GM23248 (cell line): ENCODE data around the gene DNAJB12. TPM values are rescaled to one million over a fixed set of nuclear protein-coding genes. Genes with fewer than 3 reads are reported as not detected.
"Not testable (repeated sequence)": the region's sequence is repeated elsewhere in the genome, so short reads cannot be mapped to it uniquely, and the experiment has no call there.

Experiments
- DNase-seq: peaks from one replicate; pipeline ENCODE4 v3.0.0-alpha.2; 2015
- H2AFZ ChIP-seq: fragments of 200-600 bp; sonication (generic); 2 replicates; pipeline ENCODE4 v1.6.1; 2016; ENCODE audit warnings: antibody characterized with exemption
- H3F3A ChIP-seq: fragments of 200-600 bp; sonication (generic); 2 replicates; pipeline ENCODE4 v1.6.1; 2016; ENCODE audit warnings: mild to moderate bottlenecking, antibody characterized with exemption, mixed run types; ENCODE audit not compliant: insufficient read depth
- H3K27ac ChIP-seq: fragments of 200-600 bp; sonication (generic); 2 replicates; pipeline ENCODE4 v1.5.1; 2016; ENCODE audit warnings: mild to moderate bottlenecking
- H3K27me3 ChIP-seq: fragments of 200-600 bp; sonication (generic); replicated peaks from 2 replicates; pipeline ENCODE4 v1.6.1; 2016; ENCODE audit warnings: mild to moderate bottlenecking; ENCODE audit not compliant: insufficient read depth
- H3K36me3 ChIP-seq: fragments of 200-600 bp; sonication (generic); 2 replicates; pipeline ENCODE4 v1.6.1; 2016; ENCODE audit warnings: low read depth, mild to moderate bottlenecking
- H3K4me1 ChIP-seq: fragments of 200-600 bp; sonication (generic); 2 replicates; pipeline ENCODE4 v1.6.1; 2016; ENCODE audit warnings: mild to moderate bottlenecking; ENCODE audit not compliant: insufficient read depth
- H3K4me2 ChIP-seq: fragments of 200-600 bp; sonication (generic); one replicate; pipeline ENCODE4 v1.6.1; 2016; ENCODE audit warnings: mild to moderate bottlenecking; ENCODE audit not compliant: unreplicated experiment
- H3K4me3 ChIP-seq: fragments of 200-600 bp; sonication (generic); 2 replicates; pipeline ENCODE4 v1.5.1; 2016; ENCODE audit warnings: mild to moderate bottlenecking
- H3K79me2 ChIP-seq: fragments of 200-600 bp; sonication (generic); 2 replicates; pipeline ENCODE4 v1.6.1; 2016; ENCODE audit warnings: mild to moderate bottlenecking; ENCODE audit not compliant: insufficient read depth
- H3K9ac ChIP-seq: fragments of 200-600 bp; sonication (generic); 2 replicates; pipeline ENCODE4 v1.6.1; 2016; ENCODE audit warnings: mild to moderate bottlenecking
- H3K9me2 ChIP-seq: fragments of 200-600 bp; sonication (generic); 2 replicates; pipeline ENCODE4 v1.6.1; 2016; ENCODE audit warnings: mixed run types, mild to moderate bottlenecking, moderate library complexity; ENCODE audit not compliant: insufficient read depth
- H3K9me3 ChIP-seq: fragments of 200-600 bp; sonication (generic); one replicate; pipeline ENCODE4 v1.6.1; 2017; ENCODE audit warnings: low read depth
- H4K20me1 ChIP-seq: fragments of 200-600 bp; sonication (generic); 2 replicates; pipeline ENCODE4 v1.6.0; 2016; ENCODE audit not compliant: insufficient read depth
- EZH2 ChIP-seq: fragments of 200-600 bp; sonication (generic); IDR thresholded peaks from 2 replicates; pipeline ENCODE4 v1.6.1; 2018; ENCODE audit warnings: antibody characterized with exemption, mild to moderate bottlenecking; ENCODE audit not compliant: insufficient read depth, poor library complexity, severe bottlenecking
- EZH2phosphoT487 ChIP-seq: fragments of 200-600 bp; sonication (generic); IDR thresholded peaks from 2 replicates; pipeline ENCODE4 v1.6.1; 2018; ENCODE audit warnings: antibody characterized with exemption, moderate library complexity, mild to moderate bottlenecking, low read depth; ENCODE audit not compliant: insufficient read depth
- WGBS, 2 experiments: methylation state at CpG; one replicate each; pipeline ENCODE4 v1.1.6; 2015 to 2017; ENCODE audit warnings: low lambda C conversion rate in 2 of 2, low coverage in 1 of 2; ENCODE audit errors: missing lambda C conversion rate in 2 of 2; 5-methylcytosine and 5-hydroxymethylcytosine counted together
- in situ Hi-C: fragments of 300-500 bp; cut with MboI; formaldehyde crosslinking; loops from 2 replicates; pipeline ENCODE4 v1.15.0; 2020
- polyA plus RNA-seq: library from polyadenylated mRNA; unstranded; fragments of >200 nt; fragmentation: Nextera tagmentation; extraction: Ambion mirVana; gene quantifications from 2 replicates; pipeline ENCODE4 v1.2.1, GENCODE V29; 2016
- total RNA-seq: library from RNA; depleted of rRNA; stranded (reverse); fragments of >200 nt; shearing (Covaris generic); gene quantifications from 2 replicates; pipeline ENCODE4 v1.2.3, GENCODE V29; 2014

Gene DNAJB12
- total and polyA plus RNA-seq, 2 experiments from 2014 or later = 28.4 to 32.0 TPM

DNA sequence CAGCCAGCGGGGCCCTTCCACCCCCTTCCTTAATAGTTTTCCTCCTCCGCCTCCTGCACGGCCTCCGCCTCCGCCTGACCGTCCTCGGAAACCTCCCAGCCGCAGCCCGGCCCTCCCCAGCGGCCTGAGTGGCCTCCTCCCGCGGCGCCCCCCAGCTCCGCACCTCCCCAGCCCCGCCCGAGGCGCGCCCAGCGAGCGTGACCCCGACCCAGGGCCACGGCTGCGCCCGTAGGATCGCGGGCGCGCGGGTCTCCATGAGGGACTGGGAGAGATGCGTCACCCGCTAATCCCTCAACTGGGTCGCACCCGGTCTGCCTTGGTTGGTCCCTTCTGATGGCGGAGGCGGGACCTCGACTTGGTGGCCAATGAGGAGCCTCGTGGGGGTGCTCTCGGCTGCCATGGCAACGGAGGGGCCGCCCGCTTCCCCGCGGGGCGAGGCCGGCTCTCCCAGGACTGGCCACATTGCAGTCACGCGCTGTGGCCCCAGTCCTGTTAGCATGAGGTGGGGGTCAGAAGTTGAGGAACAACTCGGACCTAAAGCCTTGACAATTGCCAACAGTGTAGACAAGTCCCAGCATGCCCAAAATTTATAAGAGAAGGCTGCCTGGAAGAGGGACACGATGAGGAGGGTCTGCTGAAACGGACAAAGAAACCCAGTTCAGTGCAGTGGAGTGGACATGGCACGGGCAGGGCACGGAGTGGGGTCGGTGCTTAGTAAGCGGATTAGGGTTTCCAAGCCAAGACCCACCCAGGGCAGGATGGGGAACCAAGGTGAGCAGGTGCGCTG is 56.7 kb downstream of the DNAJB12 start:
- Histone ChIP-seq H3K9ac (peak overlapping the region; percentile 94), H3K4me2 (peak overlapping the region; percentile 84), H3K36me3 (no peaks in the 10 kb centered on the region), H3K4me3 (peak overlapping the region; percentile 73), H3K79me2 (no peaks in the 10 kb centered on the region), H3K9me2 (no peaks in the 10 kb centered on the region), H3F3A (peaks cover 28% of the 10 kb centered on the region; the same call in 1 of the 2 replicates), H3K27ac (peak overlapping the region; percentile 97), H3K9me3 (no peaks in the 10 kb centered on the region), H3K27me3 (no peaks in the 10 kb centered on the region), H4K20me1 (no peaks in the 10 kb centered on the region), H2AFZ (peak overlapping the region; percentile 53), H3K4me1 (peaks cover 14% of the 10 kb centered on the region)
- WGBS, 2 experiments = 9 to 12% methylated on average over 40 to 55 of the region's 55 CpGs
- in situ Hi-C loops = no loop called here
- peak; percentile 100 for DNase-seq
- TF ChIP-seq EZH2 (no peak), EZH2phosphoT487 (no peak)

DNA sequence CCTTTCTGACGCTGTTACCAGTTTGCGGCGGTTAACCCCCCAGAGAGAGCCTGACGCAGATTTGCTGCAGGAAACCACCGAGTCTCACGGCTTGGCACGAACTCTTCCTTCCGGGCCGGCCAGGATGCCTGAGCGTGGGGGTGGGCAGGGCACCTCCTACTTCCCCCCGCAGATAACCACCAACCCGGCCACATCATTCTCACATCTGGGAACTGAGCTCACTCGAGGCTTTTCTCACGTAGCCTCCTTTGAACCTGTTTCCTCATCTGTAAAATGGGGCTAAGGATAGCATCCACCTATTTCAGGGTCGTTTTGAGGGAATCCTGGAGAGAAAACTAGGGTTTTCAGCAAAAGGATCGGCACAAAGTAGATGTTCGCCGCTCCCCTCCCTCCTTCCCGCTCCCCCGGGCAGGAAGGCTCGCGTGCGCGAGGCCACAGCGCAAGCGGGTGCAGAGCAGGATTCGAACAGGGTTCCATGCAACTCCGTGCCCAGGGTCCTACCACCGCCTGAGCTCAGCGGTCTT is 57.4 kb downstream of the DNAJB12 start:
- peak; percentile 98 for DNase-seq
- Histone ChIP-seq H3K9me3 (no peaks in the 10 kb centered on the region), H3K27ac (peak overlapping the region; percentile 97), H3K4me3 (peak overlapping the region; percentile 73), H3F3A (peaks cover 28% of the 10 kb centered on the region; the same call in 1 of the 2 replicates), H3K27me3 (no peaks in the 10 kb centered on the region), H3K9ac (peak overlapping the region; percentile 94), H3K79me2 (no peaks in the 10 kb centered on the region), H3K36me3 (no peaks in the 10 kb centered on the region), H2AFZ (peak overlapping the region; percentile 32), H3K4me1 (peaks cover 14% of the 10 kb centered on the region), H3K4me2 (peak overlapping the region; percentile 84), H4K20me1 (no peaks in the 10 kb centered on the region), H3K9me2 (no peaks in the 10 kb centered on the region)
- TF ChIP-seq EZH2 (no peak), EZH2phosphoT487 (no peak)
- WGBS, 2 experiments = 1 to 2% methylated on average over 28 to 30 of the region's 30 CpGs
- in situ Hi-C loops = no loop called here

DNA sequence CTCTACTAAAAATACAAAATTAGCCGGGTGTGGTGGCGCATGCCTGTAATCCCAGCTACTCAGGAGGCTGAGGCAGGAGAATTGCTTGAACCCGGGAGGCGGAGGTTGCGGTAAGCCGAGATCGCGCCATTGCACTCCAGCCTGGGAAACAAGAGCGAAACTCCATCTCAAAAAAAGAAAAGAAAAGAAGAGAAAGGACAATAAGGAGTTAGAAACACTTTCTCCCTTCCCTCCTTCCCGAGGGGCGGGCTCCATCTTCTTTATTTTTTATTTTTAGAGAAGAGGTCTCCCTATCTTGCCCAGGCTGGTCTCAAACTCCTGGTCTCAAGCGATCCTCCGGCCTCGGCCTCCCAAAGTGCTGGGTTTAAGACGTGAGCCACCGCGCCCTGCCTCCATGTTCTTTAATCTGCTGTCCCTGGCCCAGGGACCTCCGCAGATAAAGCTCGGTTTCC is 57.9 kb downstream of the DNAJB12 start:
- peak overlapping the region; percentile 94 for H3K9ac ChIP-seq
- peak overlapping the region; percentile 32; the same call in 1 of the 2 replicates for H2AFZ ChIP-seq

DNA sequence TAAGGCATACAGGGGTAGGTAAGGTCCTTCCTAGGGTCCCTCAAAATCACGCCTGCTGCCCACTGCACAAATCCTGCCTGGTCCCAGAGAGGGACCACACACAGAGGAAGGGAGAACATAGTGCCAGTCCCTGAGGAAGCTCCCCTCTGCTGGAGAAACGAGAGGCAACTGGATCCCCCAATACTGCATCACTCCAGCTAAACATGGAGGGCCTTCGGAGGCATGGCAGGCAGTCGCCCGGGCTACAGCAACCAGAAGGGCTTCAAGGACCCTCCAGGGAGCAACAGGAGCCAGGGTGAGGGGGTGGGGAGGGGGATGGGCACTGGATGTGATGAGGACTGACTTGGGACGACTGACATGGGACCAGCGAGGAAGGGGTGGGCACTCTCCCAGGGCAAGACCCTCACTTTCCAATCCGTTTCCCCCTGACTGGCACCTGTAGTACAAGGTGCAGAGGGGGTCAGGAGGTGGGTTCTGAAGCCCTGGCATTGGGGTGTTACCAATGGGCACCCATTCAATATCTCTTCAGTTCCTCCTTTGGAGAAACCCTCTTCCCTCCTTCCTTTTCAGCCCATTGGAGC is 59.3 kb downstream of the DNAJB12 start:
- no peaks in the 10 kb centered on the region for H3K9me3 ChIP-seq
- H3F3A ChIP-seq = peaks cover 28% of the 10 kb centered on the region; the same call in 1 of the 2 replicates
- H3K79me2 ChIP-seq = no peaks in the 10 kb centered on the region
- H3K27ac ChIP-seq = no peak overlapping the region; the same call in 1 of the 2 replicates
- H3K27me3 ChIP-seq = no peaks in the 10 kb centered on the region
- no peak overlapping the region for H2AFZ ChIP-seq
- no peak overlapping the region for H3K4me2 ChIP-seq
- H3K9me2 ChIP-seq = no peaks in the 10 kb centered on the region
- peaks cover 14% of the 10 kb centered on the region for H3K4me1 ChIP-seq
- 77 to 78% methylated on average over 5 to 8 of the region's 8 CpGs for WGBS, 2 experiments
- TF ChIP-seq EZH2phosphoT487 (no peak), EZH2 (no peak)
- H3K36me3 ChIP-seq = no peaks in the 10 kb centered on the region
- DNase-seq = no peak
- H4K20me1 ChIP-seq = no peaks in the 10 kb centered on the region
- H3K4me3 ChIP-seq = no peak overlapping the region
- no peak overlapping the region for H3K9ac ChIP-seq
- in situ Hi-C loops = no loop called here

More for the DNA sequence above, 57.9 kb downstream of the DNAJB12 start:
- H3K9me2 ChIP-seq, H4K20me1 ChIP-seq, DNase-seq, in situ Hi-C loops, H3K27me3 ChIP-seq, H3K9me3 ChIP-seq, H3K36me3 ChIP-seq, H3K79me2 ChIP-seq: not testable (repeated sequence)
- H3K4me1 ChIP-seq = peaks cover 14% of the 10 kb centered on the region
- H3K27ac ChIP-seq = peak overlapping the region; percentile 97
- peaks cover 28% of the 10 kb centered on the region; the same call in 1 of the 2 replicates for H3F3A ChIP-seq
- peak overlapping the region; percentile 84 for H3K4me2 ChIP-seq
- 47 to 51% methylated on average over 19 of the region's 19 CpGs for WGBS, 2 experiments
- H3K4me3 ChIP-seq = peak overlapping the region; percentile 73
